ENCODE measurements around the gene GNPTAB.
A peak's percentile ranks its signal among the peaks of the same experiment; 100 is the strongest.

Gene GNPTAB

GRCh38 chr12:101777485-101777884 is 53.3 kb downstream of the GNPTAB start:
- H3K27me3 Mint-ChIP-seq (ENCODE audit: low read depth, poor library complexity) = no peaks in the 10 kb centered on the region
- no peak for DNase-seq
- no peak overlapping the region for H3K4me3 Mint-ChIP-seq
- no peak for TF ChIP-seq CTCF (IDR thresholded peaks at IDR 0.05)
- H3K9me3 Mint-ChIP-seq = no peaks in the 10 kb centered on the region
- no peak overlapping the region for H3K27ac Mint-ChIP-seq
- no peaks in the 10 kb centered on the region for H3K36me3 Mint-ChIP-seq (ENCODE audit: low read depth)
- peaks cover 2% of the 10 kb centered on the region for H3K4me1 Mint-ChIP-seq

GRCh38 chr12:101775816-101776215 is 54.9 kb downstream of the GNPTAB start:
- no peaks in the 10 kb centered on the region for H3K27me3 Mint-ChIP-seq (ENCODE audit: low read depth, poor library complexity)
- no peak for DNase-seq
- H3K4me3 Mint-ChIP-seq = no peak overlapping the region
- no peaks in the 10 kb centered on the region for H3K36me3 Mint-ChIP-seq (ENCODE audit: low read depth)
- TF ChIP-seq CTCF (IDR thresholded peaks at IDR 0.05) = no peak
- H3K4me1 Mint-ChIP-seq = no peaks in the 10 kb centered on the region
- H3K9me3 Mint-ChIP-seq = no peaks in the 10 kb centered on the region
- no peak overlapping the region for H3K27ac Mint-ChIP-seq

DNA sequence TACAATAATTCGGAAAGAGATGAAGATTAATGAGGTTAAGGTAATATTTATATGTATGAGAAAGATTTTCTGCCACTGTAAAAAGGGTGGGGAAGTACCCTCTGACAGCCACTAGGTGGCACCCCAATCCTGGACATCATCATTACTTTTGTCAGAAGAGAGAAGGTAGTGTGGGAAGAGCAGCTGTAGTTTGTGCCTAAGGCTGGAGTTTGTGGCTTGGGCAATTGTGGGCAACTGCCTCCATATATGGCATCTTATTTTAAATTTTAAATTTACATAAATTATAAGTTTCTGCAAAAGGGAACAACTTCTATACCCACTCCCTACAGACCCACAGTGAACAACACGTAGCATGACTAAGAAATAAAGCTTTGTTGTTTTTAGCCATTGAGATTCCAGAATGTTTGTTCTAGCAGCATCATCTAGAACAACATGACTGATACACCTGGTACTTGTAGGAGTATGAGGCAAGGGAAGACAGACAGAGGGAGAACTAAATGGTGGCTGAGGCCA is 57.1 kb downstream of the GNPTAB start:
- peak; percentile 54 for DNase-seq
- Mint-ChIP-seq H3K27ac (no peak overlapping the region), H3K9me3 (no peaks in the 10 kb centered on the region), H3K36me3 (ENCODE audit: low read depth) (no peaks in the 10 kb centered on the region), H3K27me3 (ENCODE audit: low read depth, poor library complexity) (no peaks in the 10 kb centered on the region), H3K4me1 (no peaks in the 10 kb centered on the region), H3K4me3 (no peak overlapping the region)
- TF ChIP-seq CTCF (IDR thresholded peaks at IDR 0.05) = peak; percentile 96

- Mint-ChIP-seq H3K4me3 (no peak overlapping the region), H3K27ac (no peak overlapping the region), H3K27me3 (ENCODE audit: low read depth, poor library complexity) (no peaks in the 10 kb centered on the region), H3K4me1 (no peaks in the 10 kb centered on the region), H3K36me3 (ENCODE audit: low read depth) (no peaks in the 10 kb centered on the region), H3K9me3 (no peaks in the 10 kb centered on the region)
- no peak for DNase-seq
- TF ChIP-seq CTCF (IDR thresholded peaks at IDR 0.05) = no peak
These were observed 58.6 kb downstream of the GNPTAB start for GRCh38 chr12:101772012-101772775.

DNA sequence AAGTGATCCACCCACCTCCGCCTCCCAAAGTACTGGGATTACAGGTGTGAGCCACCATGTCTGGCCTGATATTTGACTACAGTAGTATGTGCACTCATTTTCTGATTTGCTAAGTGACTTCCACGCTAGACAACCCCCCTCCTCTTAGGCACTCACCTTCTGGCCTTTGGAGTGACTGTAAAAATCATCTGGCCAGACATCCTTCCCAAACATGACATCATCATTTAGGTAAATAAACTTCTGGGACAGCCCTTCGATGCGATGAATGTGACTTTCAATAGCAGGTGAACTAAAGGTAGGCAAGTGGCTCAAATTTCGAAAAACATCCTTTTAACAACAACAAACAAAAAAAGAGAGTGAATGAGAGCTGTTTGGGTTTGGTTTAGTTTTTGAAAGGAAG is 60.9 kb downstream of the GNPTAB start:
- Mint-ChIP-seq H3K4me1 (no peaks in the 10 kb centered on the region), H3K36me3 (ENCODE audit: low read depth) (no peaks in the 10 kb centered on the region), H3K4me3 (no peak overlapping the region), H3K9me3 (no peaks in the 10 kb centered on the region), H3K27ac (no peak overlapping the region), H3K27me3 (ENCODE audit: low read depth, poor library complexity) (no peaks in the 10 kb centered on the region)
- no peak for TF ChIP-seq CTCF (IDR thresholded peaks at IDR 0.05)
- no peak for DNase-seq

GRCh38 chr12:101768781-101769180 is 62.0 kb downstream of the GNPTAB start:
- Mint-ChIP-seq H3K4me1 (no peaks in the 10 kb centered on the region), H3K9me3 (no peaks in the 10 kb centered on the region), H3K36me3 (ENCODE audit: low read depth) (no peaks in the 10 kb centered on the region), H3K27ac (no peak overlapping the region), H3K27me3 (ENCODE audit: low read depth, poor library complexity) (no peaks in the 10 kb centered on the region), H3K4me3 (no peak overlapping the region)
- no peak for TF ChIP-seq CTCF (IDR thresholded peaks at IDR 0.05)
- DNase-seq = no peak

All from nephron progenitor cell (in vitro differentiated cells).